PFSK-1 (cell line): ENCODE measurements around the gene DGKI.

Experiments
- FOXP2 ChIP-seq: optimal IDR thresholded peaks from 2 replicates; pipeline ENCODE3; 2011; ENCODE audit warnings: borderline replicate concordance, control low read depth, inconsistent platforms; ENCODE audit not compliant: insufficient read depth; ENCODE audit errors: extremely low read length, extremely low read depth
- POLR2AphosphoS5 ChIP-seq: IDR thresholded peaks from 2 replicates; pipeline ENCODE4 v1.6.1; 2012; ENCODE audit warnings: low read depth, mild to moderate bottlenecking, control low read depth, low read length, moderate library complexity
- SIN3A ChIP-seq: IDR thresholded peaks from 2 replicates; pipeline ENCODE4 v1.6.1; 2012; ENCODE audit warnings: mild to moderate bottlenecking, low read length, moderate library complexity, borderline replicate concordance; ENCODE audit not compliant: insufficient read depth
- TAF1 ChIP-seq: IDR thresholded peaks from 2 replicates; pipeline ENCODE4 v1.6.1; 2012; ENCODE audit warnings: low read length, control low read depth, borderline replicate concordance; ENCODE audit not compliant: insufficient read depth
- TF ChIP-seq, protein P1 (sequence below), 2 experiments: IDR thresholded peaks; 2 replicates each; pipeline versions ENCODE4 v1.6.1 to v1.8.0; 2011 to 2012; ENCODE audit warnings: low read depth in 2 of 2, low read length in 2 of 2, control low read depth in 1 of 2, inconsistent platforms in 1 of 2, mild to moderate bottlenecking in 1 of 2, moderate library complexity in 1 of 2; ENCODE audit not compliant: insufficient read depth in 1 of 2

DGKI gene

DNA sequence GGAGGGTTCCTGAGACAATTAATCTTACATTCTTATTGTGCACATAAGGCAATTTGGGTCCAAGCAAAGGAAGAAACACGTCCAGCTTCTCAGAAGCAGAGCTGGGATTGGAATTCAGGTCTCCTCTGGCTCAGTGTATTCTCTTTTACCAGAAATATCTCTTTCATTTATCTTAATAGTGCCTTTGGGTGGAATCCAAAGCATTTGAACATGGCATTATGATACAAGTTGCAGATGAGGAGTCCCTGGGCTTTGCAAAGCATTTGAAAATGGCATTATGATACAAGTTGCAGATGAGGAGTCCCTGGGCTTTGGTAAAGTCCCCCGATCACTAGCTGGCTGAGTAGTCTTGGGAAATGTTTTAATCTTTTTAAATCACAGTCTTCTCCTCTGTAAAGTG is 473.3 kb downstream of the DGKI start:
- TF ChIP-seq POLR2AphosphoS5 (no peak), SIN3A (no peak), FOXP2 (no peak), TAF1 (no peak)
- TF ChIP-seq, protein P1, sequence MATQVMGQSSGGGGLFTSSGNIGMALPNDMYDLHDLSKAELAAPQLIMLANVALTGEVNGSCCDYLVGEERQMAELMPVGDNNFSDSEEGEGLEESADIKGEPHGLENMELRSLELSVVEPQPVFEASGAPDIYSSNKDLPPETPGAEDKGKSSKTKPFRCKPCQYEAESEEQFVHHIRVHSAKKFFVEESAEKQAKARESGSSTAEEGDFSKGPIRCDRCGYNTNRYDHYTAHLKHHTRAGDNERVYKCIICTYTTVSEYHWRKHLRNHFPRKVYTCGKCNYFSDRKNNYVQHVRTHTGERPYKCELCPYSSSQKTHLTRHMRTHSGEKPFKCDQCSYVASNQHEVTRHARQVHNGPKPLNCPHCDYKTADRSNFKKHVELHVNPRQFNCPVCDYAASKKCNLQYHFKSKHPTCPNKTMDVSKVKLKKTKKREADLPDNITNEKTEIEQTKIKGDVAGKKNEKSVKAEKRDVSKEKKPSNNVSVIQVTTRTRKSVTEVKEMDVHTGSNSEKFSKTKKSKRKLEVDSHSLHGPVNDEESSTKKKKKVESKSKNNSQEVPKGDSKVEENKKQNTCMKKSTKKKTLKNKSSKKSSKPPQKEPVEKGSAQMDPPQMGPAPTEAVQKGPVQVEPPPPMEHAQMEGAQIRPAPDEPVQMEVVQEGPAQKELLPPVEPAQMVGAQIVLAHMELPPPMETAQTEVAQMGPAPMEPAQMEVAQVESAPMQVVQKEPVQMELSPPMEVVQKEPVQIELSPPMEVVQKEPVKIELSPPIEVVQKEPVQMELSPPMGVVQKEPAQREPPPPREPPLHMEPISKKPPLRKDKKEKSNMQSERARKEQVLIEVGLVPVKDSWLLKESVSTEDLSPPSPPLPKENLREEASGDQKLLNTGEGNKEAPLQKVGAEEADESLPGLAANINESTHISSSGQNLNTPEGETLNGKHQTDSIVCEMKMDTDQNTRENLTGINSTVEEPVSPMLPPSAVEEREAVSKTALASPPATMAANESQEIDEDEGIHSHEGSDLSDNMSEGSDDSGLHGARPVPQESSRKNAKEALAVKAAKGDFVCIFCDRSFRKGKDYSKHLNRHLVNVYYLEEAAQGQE (IDR thresholded peaks at IDR 0.05; ENCODE audit: insufficient read depth in 1 of 2, low read depth in 2 of 2, low read length in 2 of 2) = no peak

DNA sequence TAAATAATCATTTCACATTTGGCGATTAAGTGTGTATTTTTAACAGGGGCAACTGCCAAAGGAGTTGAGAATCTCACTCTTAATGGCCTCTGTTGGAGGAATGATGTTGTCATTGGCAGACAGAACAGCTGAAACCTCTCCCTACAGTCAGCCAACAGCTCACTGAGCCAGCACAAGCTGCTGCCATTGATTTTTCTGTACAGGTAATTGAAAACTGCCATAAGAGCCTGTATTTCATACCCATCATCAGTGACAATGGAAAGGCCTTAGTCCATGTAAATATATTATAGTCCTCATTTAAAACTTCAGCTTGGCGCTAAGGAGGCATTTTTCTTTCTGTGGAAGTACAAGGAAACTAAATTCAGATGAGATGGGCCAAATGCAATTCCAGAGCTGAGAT is 475.2 kb downstream of the DGKI start:
- TF ChIP-seq FOXP2 (no peak), TAF1 (no peak), POLR2AphosphoS5 (no peak), SIN3A (no peak)
- TF ChIP-seq, protein P1 (IDR thresholded peaks at IDR 0.05; ENCODE audit: insufficient read depth in 1 of 2, low read depth in 2 of 2, low read length in 2 of 2) = no peak

DNA sequence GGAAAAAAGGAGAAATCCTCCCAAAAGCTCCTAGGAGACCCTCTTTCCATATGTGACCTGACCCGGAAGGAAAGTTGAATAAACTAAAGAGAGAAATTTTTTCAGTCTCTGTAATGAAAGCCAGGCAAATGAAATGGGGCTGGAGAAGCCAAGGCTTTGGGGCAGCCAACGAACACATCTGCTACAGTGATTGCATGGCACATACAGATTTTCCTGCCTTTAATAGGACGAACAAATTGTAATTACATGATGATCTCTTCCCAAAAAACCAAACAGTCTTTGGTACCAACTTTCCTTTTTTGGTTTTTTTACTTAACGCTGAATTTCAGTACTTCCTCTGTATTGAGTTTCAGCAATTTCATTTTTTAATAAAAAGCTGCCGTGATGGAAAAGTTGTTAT is 479.8 kb downstream of the DGKI start:
- TF ChIP-seq, protein P1 (IDR thresholded peaks at IDR 0.05; ENCODE audit: insufficient read depth in 1 of 2, low read depth in 2 of 2, low read length in 2 of 2) = no peak
- TF ChIP-seq TAF1 (no peak), SIN3A (no peak), POLR2AphosphoS5 (no peak), FOXP2 (no peak)

DNA sequence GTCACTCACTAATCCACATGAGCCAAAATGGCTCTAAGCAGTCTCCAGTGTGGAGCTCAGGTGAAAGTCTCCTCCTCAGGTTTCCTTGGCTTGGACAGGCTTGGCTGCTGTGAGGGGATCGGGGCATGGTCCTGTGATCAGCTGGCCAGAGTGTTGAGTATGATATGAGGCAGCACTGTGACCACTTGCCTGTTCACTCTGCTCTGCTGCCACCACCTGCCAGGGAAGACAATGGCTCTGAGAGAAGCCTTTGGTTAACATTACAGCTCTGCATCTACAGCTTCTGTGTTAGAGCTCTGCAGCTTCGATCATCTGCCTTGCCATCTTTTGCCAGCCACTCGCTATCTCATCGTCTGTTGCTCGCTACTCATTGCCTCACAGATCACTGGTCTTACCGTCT is 483.1 kb downstream of the DGKI start:
- TF ChIP-seq TAF1 = no peak
- TF ChIP-seq, protein P1 (IDR thresholded peaks at IDR 0.05; ENCODE audit: insufficient read depth in 1 of 2, low read depth in 2 of 2, low read length in 2 of 2) = no peak

DNA sequence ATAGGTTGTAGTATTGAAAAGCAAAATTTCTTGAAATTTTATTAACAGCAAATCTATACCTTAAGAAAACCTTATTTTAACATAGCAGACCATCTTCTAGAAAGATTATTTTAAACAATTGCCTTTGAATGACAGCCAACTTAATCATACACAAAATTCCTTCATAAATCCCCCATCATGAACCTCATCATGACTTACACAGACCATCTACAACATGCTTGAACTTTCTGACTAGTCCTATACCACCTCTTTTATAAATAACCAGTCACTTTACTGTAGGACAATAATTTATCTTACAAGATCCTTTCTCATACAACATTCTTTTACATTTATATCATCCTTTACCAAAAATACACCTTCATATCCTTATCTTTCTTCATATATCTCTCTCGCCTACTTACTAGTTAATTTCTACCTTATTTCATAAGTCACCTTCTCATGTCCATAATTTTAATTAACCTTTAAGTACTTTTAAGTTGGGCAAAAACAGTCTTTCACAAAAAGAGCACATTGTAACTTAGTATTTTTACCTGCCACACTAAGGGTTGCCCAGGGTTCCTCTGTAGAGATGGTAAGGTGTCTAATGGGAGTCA is 486.6 kb downstream of the DGKI start:
- TF ChIP-seq FOXP2 = no peak
- TF ChIP-seq, protein P1 (IDR thresholded peaks at IDR 0.05; ENCODE audit: insufficient read depth in 1 of 2, low read depth in 2 of 2, low read length in 2 of 2) = no peak
